Ishikawa (cell line): ENCODE results near the gene CD226.

Source experiments
- CEBPB ChIP-seq: IDR thresholded peaks from 2 replicates; pipeline ENCODE4 v1.6.1; 2012
- CREB1 ChIP-seq: IDR thresholded peaks from 2 replicates; pipeline ENCODE4 v1.6.1; 2012; ENCODE audit warnings: low read depth
- EGR1 ChIP-seq: IDR thresholded peaks from 2 replicates; pipeline ENCODE4 v1.6.1; 2012
- MAX ChIP-seq: IDR thresholded peaks from 2 replicates; pipeline ENCODE4 v1.6.1; 2012
- RAD21 ChIP-seq: IDR thresholded peaks from 2 replicates; pipeline ENCODE4 v1.6.1; 2012; ENCODE audit warnings: low read depth
- REST ChIP-seq: IDR thresholded peaks from 2 replicates; pipeline ENCODE4 v1.6.1; 2012; ENCODE audit warnings: low read depth, mild to moderate bottlenecking
- YY1 ChIP-seq: IDR thresholded peaks from 2 replicates; pipeline ENCODE4 v1.6.1; 2012; ENCODE audit warnings: low read depth

- no peak for TF ChIP-seq RAD21
- TF ChIP-seq EGR1: no peak
- TF ChIP-seq REST: no peak
- no peak for TF ChIP-seq CEBPB
- no peak for TF ChIP-seq CREB1
- TF ChIP-seq YY1: no peak
- TF ChIP-seq MAX: no peak
Observed at GRCh38 chr18:69996417-69996816, 48.7 kb upstream of the CD226 start.
